GM19025 (cell line): ENCODE measurements around the gene PPM1H.
"Not testable (repeated sequence)": the region's sequence is repeated elsewhere in the genome, so short reads cannot be mapped to it uniquely, and the experiment has no call there.

Experiments
- ATAC-seq: cut with Tn5 transposase; IDR thresholded peaks from one replicate; pipeline ENCODE4 v1.9.1; 2021; ENCODE audit warnings: mild to moderate bottlenecking, low read depth, moderate library complexity; ENCODE audit not compliant: unreplicated experiment

The PPM1H gene

GRCh38 chr12:62948123-62948522 lies 13.2 kb upstream of the PPM1H start:
- ATAC-seq, result no peak

GRCh38 chr12:62947364-62947763 lies 12.4 kb upstream of the PPM1H start:
- no peak for ATAC-seq

- no peak for ATAC-seq
These were observed 8.9 kb upstream of the PPM1H start for GRCh38 chr12:62943779-62944395.

- not testable (repeated sequence) for ATAC-seq
These were observed 7.4 kb upstream of the PPM1H start for GRCh38 chr12:62942316-62942715.

- peak; percentile 35 for ATAC-seq
These were observed 631 bp downstream of the PPM1H start for GRCh38 chr12:62934239-62934798.

GRCh38 chr12:62933602-62934238 lies 1.2 kb downstream of the PPM1H start:
- no peak for ATAC-seq

- ATAC-seq, result no peak
These were observed 1.7 kb downstream of the PPM1H start for GRCh38 chr12:62933220-62933601.

- no peak for ATAC-seq
These were observed 3.5 kb downstream of the PPM1H start for GRCh38 chr12:62931477-62931876.

GRCh38 chr12:62930546-62931425 lies 4.2 kb downstream of the PPM1H start:
- no peak for ATAC-seq

- no peak for ATAC-seq
These were observed 6.3 kb downstream of the PPM1H start for GRCh38 chr12:62928632-62929031.

GRCh38 chr12:62925680-62926079 lies 9.3 kb downstream of the PPM1H start:
- no peak for ATAC-seq

- no peak for ATAC-seq
These were observed 10.9 kb downstream of the PPM1H start for GRCh38 chr12:62924084-62924483.

- ATAC-seq, result no peak
These were observed 12.4 kb downstream of the PPM1H start for GRCh38 chr12:62922539-62922938.

- ATAC-seq, result no peak
These were observed 15.1 kb downstream of the PPM1H start for GRCh38 chr12:62919838-62920237.

- ATAC-seq, result no peak
These were observed 17.0 kb downstream of the PPM1H start for GRCh38 chr12:62917926-62918325.

- ATAC-seq, result no peak
These were observed 18.1 kb downstream of the PPM1H start for GRCh38 chr12:62916632-62917425.

GRCh38 chr12:62915204-62915529 lies 19.8 kb downstream of the PPM1H start:
- ATAC-seq, result no peak

- no peak for ATAC-seq
These were observed 20.3 kb downstream of the PPM1H start for GRCh38 chr12:62914443-62915203.

- ATAC-seq, result no peak
These were observed 21.6 kb downstream of the PPM1H start for GRCh38 chr12:62913380-62913779.

- ATAC-seq, result no peak
These were observed 22.3 kb downstream of the PPM1H start for GRCh38 chr12:62912644-62913043.
